Stimulated activated CD8-positive, alpha-beta memory T cell treated with anti-CD3 and anti-CD28 coated beads, Interleukin-12 subunit alpha, Interleukin-12 subunit beta, amount 100 ng/mL, for 24 hours (primary cell): ENCODE results near the gene HABP4.

Experiments
- DNase-seq: peaks from one replicate; pipeline ENCODE4 v3.0.0-alpha.2; 2020; ENCODE audit errors: extremely low read depth

The HABP4 gene

DNA sequence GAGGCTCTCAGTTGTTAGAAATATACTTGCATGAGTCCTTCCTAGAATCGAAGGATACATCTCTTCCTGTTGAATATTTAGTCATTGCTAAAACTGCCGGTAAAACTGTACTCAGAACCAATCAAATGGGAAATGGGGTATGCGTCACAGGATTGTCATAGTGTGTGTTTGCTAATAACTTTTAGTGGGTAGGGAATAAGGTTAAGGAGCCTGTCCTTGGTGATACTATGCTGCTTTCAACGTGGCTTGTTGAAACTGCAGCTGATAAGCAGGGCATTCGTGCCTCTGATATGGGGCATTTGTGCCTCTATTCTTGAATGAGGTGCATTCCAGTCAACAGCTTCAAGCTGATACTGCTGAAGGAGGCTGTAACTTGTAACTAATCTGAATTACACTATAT, 26.6 kb downstream of the HABP4 start:
- no peak for DNase-seq

DNA sequence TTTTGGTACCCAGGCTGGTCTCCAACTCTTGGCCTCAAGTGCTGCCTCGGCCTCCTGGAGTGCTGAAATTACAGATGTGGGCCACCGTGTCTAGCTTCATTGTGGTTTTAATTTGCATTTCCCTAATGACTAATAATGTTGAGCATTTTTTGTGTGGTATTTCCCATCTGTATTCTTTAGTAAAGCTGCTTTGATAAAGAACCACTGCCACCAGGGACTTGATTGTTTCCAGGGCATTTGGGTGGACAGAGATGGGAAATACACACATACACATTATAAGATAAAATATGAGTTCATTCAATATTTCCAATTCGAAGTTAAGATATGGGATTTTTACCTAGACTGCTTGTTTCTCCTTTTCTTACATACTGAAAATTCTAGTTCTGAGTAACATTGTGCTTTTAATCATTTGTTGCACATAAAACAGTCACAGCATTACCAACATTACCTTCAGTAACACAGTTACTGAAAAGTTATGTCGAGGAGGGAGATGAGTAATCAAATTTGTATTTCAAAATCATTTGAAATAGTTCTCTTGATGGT, 28.9 kb downstream of the HABP4 start:
- DNase-seq: no peak

DNA sequence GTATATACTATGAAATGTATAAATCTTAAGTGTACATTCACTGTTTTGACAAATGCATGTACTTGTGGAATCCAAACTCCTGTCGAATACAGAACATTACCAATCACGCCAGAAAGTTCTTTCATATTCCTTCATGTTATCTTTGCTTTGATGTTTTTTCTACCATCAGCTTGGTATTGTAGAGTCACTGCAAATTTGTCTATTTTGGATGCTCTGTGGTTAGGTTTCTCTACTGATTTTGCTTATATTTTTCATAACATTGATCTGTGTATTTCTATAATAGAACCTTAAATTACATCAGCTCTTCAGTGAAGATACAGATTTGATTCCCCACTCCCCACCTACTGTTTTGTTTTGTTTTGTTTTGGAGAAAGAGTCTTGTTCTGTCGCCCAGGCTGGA, 30.8 kb downstream of the HABP4 start:
- DNase-seq: no peak

DNA sequence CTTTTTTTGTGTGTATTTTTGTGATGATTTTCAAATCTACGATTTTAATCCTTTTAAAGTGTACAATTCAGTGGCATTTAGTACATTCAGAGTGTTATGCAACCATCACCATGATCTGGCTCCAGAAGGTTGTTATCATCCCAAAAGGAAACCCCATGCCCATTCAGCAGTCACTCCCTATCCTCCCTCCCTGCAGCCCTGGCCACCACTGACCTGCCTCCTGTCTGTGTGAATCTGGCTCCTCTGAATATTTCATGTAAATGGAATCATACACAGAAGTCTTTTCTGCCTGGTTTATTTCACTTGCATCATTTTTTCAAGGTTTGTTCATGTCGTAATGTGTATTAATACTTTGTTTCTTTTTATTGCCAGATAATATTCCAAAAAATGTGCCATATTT, 32.5 kb downstream of the HABP4 start:
- no peak for DNase-seq

DNA sequence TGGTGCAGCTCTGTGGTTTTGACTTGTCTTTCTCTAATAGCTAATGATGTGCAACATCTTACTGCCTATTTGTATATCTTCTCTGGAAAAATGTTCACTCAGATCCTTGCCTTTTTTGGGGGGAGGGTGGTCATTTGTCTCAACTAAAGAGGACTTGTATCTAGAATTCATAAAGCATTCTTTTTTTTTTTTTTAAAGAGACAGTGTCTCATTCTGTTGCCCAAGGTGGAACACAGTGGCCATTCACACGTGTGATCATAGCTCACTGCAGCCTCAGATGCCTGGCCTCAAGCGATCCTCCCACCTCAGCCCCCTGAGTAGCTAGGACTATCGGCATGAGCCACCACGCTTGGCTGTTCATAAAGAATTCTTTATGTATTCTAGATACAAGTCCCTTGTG, 33.2 kb downstream of the HABP4 start:
- no peak for DNase-seq

DNA sequence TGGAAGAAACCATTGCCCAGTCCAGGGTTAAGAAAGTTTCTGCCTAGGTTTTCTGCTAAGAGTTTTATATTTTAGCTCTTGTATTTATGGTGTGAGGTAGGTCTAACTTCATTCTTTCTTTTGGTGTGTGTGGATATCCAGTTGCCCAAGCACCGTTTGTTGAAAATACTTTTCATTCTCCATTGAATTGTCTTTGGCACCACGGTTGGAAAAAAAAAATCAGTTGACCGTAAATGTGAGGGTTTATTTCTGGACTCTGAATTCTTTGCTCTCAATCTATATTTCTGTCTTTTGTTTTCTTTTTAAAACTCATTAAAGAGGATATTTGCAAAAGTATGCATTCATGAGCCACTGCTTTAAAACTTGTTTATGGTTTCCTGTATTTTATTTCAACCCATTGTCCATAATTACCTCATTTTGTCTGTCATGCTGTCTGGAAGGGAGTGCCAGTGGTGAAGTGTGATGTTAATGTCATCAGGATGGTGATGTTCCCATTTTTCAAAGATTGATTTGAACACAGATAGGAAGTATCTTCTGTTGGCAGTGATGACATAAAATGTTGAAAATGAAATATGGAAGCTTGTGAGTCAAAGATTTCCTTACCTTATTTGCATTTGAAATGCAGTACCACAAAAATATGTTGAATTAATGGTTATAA, 33.9 kb downstream of the HABP4 start:
- DNase-seq: no peak

DNA sequence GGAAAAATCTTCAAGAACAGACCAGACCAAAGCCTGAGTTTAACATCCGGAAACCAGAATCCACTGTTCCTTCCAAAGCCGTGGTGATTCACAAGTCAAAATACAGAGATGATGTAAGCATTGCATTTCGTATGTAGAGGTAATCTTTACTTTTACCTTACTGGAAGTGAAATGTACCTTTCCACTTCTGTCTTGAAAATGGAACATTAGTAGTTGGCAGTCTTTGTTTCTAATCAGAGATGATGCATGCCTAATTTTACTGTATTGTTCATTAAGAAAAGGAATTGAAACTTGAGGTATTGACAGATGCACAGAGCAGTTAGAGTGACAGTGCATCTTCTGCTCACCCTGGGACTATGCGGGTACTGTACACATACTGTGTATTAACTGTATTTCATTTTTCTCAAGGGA, 34.6 kb downstream of the HABP4 start:
- no peak for DNase-seq

DNA sequence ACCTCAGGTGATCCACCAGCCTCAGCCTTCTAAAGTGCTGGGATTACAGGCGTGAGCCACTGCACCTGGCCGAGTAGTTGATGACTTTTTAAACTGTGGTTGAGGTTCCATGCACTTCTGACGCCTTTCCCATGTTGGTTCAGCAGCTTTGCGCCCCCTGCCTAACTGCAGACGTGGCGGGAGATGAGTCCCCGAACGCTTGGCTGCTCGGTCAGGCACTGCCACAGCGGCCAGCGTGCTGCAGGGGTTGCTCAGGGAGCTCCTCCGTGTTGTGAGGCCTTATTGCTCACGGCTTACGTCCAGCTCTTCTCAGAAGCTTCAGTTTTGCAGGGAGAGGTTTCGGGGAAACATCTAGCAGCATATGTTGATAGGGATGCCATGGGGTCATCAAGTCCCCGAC, 35.3 kb downstream of the HABP4 start:
- DNase-seq: no peak

DNA sequence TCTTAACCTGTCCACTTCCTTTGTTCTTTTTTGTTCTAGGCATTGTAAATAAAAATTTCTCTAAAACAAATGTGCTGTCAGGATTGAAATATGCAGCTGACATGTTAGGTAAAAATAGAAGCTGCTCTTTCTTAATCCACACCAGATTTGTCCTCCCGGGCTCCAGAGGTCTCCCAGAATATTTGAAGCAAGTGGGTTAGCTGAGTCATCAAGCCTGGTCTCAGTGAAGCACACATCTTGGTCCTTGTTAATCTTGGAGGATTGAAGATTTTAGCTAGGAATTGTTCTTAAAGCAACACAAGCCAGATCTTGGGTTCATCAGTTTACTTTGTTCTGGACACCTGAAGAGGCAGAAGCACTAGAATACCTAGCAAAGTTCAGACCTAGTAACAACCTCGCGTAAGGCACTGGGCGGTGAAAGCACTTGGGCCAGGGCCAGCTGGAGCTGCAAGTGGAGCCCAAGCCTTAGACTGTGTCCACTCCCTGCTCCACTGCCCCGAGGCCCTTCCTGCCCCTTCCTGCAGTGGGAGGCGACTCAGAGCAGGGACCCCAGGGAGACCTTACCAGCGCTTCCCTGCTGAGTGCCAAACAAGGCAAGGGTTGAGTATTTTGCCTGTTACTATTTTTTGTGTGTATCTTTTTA, 36.5 kb downstream of the HABP4 start:
- no peak for DNase-seq

DNA sequence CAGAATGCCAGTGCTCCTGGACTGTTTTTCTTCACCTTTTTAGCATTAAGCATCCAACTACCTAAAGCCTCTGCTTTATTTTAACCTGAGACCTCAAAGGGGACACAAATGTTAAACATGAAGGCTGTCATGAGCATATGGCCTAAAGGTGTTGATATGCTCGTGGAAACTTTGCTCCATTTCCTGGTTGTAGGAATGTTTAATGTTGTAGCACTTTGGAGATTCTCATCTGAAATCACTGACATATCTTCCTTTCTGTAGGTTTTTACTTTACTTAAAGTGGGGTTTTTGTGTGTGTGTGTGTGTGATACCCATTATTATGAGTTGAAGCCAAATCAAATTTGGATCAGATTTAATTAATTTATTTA, 37.0 kb downstream of the HABP4 start:
- no peak for DNase-seq

DNA sequence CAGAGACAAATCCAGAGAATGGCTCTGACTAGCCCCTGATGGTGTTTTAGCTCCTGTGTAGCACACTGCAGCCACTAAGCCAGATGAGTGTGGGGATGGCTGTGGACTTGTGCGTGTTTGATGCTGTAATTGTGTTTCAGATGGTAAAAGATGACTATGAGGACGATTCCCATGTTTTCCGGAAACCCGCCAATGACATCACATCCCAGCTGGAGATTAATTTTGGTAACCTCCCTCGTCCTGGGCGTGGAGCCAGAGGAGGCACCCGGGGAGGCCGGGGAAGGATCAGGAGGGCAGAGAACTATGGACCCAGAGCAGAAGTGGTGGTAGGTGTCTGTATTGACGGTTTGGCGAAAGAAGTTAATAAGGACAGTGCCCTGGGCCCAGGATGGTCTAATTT, 38.0 kb downstream of the HABP4 start:
- DNase-seq: no peak

DNA sequence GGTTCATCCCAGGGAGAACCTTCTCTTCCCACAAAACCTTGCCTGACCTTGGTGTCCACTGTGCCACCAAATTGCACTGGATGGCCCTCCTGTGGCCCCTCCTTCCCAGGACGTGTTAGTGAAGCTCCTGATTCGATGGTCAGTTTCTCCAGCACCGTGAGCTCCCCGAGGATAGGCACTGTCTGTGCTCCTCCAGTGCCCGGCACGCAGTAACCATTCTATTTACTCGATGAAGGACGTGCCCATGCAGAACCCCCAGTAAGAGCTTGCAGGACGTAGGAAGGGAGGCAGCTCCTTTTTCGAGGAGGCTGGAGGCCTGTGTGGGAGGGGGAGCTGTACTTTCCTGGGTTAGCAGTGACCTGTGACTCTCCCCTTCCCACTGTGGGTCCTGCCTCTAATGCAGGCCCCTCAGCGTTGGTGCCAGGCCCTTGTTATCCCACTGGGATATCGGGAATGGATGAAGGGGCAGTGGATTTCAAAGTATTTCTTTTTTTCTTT, 39.6 kb downstream of the HABP4 start:
- DNase-seq: no peak

DNA sequence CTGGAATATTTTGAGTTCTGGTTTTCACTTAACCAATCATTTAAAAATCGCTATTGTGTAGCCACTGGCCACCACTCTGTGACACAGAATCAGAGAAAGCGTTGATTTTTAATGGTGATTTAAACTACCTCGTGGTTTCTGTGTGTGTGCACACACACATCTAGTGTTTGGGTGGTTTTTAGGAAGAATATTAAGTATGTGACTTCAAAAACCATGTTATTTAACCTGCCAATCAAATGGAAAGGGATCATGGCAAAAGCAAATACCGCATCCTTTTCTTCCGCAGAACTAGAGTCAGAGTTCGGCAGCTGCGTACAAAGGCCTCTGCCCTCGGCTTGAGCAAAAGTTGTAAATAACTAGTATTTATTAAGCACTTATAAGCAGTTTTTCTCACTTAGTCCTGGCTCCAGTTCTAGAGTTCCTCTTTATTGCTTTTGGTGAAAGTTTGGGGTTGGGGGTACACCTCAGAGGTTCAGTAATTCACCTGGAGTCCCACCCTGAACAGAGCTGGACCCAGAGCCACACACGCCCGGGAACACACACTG, 40.6 kb downstream of the HABP4 start:
- no peak for DNase-seq

DNA sequence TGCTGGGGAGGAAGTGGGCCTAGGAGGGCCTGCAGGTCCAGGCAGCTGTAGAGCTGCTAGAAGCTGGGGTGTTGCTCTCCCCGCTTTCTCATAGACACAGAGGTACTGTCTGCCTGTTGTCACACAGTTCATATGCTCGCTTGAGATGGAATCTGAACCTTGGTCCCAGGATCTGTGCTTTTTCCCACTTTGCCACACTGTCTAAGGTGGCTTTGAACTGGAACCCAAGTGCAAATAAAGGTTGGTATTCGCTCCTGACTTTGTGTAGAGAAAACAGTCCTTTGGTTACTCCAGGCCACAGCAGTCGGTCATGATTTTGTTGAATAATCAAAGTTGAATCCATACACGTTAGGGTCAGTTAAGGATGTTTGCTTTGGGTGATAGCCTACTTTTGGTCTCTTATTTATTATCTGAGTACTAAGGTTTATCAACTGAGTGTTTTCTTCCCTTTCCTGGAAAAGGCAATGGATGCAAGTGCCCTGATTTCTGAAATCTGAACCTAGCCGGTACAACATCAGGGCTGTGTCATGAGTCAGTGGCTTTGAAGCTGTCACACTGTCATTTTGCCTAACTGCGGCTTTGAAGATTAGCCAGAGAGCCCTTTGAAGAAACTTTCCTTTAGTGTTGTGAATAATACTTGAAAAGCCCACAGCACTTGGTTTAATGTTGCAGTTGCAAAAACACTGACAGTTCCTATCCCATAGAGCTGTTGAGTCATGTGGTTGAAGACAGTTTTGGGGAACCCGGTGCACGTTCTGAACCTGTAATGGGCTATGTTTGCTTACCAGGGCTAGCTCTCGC, 41.3 kb downstream of the HABP4 start:
- DNase-seq: no peak

DNA sequence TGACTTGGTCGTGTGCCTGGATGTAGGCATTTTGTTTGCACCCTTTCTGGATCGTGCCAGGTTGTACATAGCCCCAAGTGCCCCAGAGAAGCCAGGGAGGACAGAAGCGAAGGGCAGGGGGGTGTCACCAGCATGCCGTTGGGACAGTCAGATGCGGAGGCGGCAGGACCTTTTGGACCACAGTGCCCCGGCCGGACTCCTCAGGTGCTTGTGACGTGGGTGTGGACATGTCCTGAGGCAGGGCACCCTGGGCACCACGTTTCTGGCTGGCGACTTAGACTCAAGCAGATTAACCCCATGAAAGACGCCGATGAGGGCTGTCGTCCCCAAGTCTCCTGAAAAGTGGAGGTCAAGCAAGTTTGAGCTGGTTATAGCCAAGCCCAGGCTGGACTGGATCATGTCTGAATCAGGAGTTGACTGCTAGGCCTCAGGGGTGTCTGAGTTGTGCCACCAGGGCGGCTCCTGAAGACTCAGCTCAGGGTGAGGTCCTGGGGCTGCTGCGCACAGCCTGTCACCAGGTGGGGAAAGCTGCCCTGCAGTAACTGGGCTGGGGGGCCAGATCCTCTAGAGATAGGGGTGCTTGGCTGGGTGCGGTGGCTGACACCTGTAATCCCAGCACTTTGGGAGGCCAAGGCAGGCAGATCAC, 42.0 kb downstream of the HABP4 start:
- DNase-seq: no peak

DNA sequence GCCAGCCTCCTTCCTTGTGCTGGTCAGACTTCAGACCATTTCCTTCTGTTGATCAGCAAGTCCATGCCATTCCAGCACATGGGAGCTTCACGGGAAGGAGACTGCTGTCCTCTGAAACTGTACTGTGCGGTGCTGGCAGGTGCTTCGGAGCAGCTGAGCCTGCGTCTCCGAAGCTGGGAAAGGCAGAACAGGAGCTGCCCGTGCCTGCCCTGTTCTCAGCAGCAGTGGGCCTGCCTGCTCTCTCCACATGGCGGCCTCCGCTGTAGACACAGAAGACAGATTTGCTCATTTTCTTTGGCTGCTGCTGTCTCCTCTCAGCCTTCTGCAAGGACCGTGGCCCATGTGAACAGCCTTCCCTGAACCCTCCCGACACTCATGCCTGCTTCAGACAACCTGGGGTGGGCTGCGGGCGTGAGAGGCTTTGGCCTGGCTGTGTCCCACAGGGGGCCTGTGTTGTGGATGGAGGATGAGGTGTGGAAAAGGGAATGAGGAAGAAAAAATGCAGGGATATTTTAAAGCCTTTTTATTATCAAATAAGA, 43.1 kb downstream of the HABP4 start:
- DNase-seq: no peak

DNA sequence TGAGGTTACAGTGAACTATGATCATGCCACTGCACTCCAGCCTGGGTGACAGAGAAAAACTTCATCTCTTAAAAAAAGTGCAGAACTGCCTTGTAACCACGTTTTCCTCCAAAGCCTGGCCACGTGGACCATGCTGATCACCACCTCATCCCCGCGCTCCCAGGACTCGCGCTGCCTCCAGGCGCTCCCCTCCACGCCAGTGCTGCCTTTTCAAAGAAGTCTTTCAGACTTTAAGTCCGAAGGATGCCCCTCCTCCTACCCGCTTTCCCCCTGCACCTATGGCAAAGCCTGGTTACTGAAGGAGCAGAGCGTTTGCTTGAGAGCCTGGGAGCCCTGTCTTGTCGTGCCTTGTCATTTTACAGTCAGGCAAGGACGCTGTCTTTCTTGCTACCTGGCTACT, 43.8 kb downstream of the HABP4 start:
- DNase-seq: no peak

DNA sequence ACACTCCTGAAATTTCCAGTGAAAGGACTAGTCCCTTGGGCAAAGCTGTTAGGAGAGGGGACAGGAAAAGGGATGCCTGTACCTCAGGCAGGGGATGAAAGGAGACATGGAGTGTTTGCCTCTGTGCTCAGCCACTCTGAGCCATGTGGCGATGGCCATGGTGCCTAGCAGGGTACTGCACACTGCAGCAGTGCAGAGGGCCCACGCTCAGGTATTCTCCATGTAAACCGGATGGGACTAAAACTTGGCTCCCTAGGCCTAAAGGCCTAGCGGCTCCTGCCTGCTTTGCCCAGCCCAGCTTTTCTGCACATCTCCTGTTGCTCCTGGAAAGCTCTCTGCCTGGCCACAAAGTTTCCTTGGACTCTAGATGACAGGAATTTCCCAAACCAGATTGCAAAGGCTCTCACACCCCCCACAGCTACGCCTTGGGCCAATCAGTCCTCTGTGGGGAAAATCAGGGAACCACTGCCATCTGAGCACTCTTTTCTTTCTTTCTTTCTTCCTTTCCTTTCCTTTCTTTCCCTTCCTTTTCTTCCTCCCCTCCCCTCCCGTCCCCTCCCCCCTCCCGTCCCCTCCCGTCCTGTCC, 44.3 kb downstream of the HABP4 start:
- no peak for DNase-seq

DNA sequence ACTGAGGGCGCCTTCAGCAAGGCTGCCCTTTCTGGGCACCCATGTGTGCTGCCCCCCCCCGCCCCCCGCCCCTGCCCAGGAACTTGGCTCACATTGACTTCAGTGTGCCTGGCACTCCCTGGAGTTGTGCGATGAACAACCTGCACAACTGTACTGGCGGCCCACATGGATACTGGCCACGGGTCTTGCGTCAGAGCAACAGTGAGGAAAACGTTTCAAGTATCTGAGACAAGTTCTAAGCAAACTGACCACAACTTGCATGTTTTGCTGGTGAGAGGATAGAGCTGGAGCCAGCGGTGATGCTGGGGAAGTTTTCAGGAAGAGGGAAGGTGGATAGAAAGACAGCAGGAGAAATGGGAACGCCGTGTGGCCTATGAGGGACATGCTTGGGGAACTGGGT, 45.4 kb downstream of the HABP4 start:
- DNase-seq: no peak

DNA sequence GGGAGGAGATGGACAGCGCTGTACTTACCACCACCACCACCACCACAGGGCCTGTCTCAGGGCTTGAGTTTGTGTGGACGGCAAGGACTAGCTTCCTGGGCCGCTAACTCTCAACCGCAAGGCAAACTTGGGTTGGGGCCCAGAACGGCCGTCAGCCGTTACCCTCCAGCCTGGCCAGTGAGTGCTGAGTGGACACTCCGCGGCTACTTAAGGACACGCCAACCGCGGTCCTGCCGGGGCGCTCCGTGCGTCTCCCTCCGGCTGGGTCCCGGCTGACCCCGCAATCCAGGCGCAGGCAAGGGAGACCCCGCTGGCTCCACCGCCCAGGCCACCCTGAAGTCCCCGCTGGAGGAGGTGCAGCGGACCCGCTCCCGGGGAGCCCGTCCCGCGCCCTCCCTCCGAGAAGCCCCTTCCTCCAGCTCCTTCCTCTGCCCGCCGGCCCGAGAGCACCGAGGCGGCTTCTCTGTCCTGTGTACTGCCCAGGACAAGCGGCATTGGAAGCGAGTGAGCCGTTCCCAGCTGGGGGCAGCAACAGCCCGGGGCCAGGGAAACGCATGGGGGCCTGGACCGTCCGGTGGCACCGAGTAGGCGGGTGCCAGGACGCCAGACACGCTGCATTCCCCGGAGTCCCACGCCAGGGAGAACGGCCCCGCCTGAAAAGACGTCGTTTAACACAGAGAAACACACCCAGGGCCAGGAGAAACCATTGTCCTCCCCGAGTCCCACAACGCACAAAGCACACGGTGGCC, 46.6 kb downstream of the HABP4 start:
- DNase-seq: no peak

DNA sequence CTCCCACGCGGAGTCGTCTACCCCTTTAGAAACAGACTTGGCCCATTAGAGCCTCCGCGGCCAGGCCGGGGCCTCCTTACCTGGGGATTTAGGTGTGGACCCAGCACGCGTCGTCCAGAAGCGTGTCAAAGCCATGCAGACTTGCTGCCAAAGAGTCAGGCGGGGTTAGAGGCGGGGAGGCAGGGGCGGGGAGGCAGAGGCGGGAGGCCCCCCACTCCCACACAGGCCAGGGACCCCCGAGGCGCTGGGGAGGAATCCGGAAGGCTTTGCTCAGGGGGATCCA, 47.1 kb downstream of the HABP4 start:
- no peak for DNase-seq
